Activated T-cell treated with anti-CD3 and anti-CD28 coated beads, Interleukin-2, amount 50 U/mL, for 48 hours (primary cell): ENCODE measurements around the gene DAPK3.
A peak's percentile ranks its signal among the peaks of the same experiment; 100 is the strongest.
"Not testable (repeated sequence)": the region's sequence is repeated elsewhere in the genome, so short reads cannot be mapped to it uniquely, and the experiment has no call there.

ENCODE experiments used
- DNase-seq, 2 experiments: peaks; one replicate each; pipeline ENCODE4 v3.0.0-alpha.2; 2020

The DAPK3 gene

DNA sequence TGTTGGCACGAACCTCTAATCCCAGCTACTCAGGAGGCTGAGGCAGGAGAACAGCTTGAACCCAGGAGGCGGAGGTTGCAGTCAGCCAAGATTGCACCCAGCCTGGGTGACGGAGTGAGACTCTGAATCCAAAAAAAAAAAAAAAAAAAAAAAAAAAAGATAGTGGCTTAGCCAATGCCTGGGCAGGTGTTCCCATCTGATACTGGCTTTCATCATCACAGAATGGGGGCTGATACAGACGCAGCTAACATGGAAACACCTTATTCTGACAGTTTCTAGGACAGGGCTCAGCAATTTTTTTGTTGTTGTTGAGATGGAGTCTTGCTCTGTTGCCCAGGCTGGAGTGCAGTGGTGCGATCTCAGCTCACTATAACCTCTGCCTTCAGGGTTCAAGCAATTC lies 29.9 kb upstream of the DAPK3 start:
- not testable (repeated sequence) for DNase-seq

GRCh38 chr19:3998667-3999412 lies 27.9 kb upstream of the DAPK3 start:
- DNase-seq = not testable (repeated sequence)

GRCh38 chr19:3995607-3996006 lies 24.7 kb upstream of the DAPK3 start:
- DNase-seq = no peak

GRCh38 chr19:3990815-3991117 lies 19.9 kb upstream of the DAPK3 start:
- no peak for DNase-seq

- DNase-seq = peak; percentile 87 to 92
These were observed 16.9 kb upstream of the DAPK3 start for GRCh38 chr19:3987619-3988371.

DNA sequence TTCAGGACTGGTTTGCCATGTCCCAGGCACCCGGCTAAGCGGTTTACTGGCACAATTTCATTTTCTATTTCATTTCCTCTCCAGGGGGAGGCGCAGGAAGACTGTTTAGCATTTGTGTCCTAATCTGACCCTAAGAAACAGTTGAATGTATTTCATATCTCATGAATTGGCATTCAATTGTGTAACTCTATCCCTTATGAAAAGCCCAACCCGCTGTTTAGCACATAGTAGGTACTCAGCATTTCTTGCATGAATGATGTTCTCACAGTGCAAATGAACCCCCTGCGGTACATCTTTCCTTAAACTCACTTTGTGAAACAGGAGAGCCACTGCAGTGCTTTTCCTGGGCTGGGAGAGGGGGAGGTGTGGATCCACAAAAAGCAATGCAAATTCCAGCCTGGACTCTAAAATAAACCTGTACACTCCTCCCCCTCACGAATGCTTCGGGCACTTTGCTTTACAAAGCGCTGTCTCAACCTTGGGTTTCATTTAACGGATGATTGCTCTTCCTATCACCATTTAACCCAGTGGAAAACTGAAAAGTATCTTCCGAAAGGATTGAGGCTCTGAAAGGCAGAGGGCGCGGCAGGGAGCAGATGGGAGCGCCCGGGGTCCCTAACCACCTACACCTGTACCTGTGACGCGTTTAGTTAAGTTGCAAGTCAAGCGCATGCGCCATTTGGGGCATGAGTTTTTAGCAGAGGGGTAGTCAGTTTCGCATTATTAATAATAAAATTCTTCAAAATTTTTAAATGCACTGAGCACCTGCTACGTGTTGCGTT lies 15.6 kb upstream of the DAPK3 start:
- DNase-seq = peak; percentile 70 to 73

- DNase-seq = no peak
These were observed 14.9 kb upstream of the DAPK3 start for GRCh38 chr19:3985643-3986259.

DNA sequence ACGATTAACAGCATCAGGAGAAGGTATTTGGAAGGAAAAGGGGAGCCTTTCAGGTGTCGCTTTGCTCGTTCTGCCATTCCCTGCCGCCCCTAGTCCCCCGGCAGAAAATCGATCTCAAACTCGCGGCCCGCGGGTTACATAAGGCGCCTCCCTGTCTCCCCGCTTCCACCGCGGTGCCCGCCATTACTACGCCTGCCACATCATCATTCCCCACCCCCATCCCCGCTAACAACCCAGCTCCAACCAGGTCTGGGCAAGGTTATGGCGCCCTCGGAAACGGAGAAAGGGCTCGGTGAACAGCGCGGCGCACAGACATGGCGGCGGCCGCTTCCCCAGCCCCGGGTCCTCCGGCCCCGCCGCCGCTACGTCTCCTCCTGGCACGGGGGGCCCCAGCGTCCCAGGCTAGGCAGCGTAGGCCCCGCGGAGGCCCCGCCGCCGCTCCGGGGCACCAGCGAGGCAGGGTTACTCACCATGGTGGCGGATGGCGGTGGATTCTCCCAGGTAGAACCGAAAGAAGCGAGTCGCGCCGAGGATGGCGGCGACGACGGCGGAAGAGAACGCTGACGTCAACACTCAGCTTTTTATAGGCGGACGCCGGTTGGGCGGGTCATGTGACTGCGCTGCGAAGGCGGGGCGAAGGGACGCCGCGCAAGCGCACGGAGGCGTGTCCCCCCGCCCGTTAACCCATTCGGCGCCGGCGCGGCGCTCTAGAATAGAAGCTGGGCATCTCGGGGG lies 14.2 kb upstream of the DAPK3 start, which contains the start of gene EEF2:
Gene EEF2, minus strand, starts transcription at position 556 of the 735 bp plus-strand sequence. Its CDS starts 83 bp downstream, at position 473.
- peak; percentile 93 for DNase-seq

GRCh38 chr19:3984584-3984907 lies 13.6 kb upstream of the DAPK3 start:
- DNase-seq = no peak

DNA sequence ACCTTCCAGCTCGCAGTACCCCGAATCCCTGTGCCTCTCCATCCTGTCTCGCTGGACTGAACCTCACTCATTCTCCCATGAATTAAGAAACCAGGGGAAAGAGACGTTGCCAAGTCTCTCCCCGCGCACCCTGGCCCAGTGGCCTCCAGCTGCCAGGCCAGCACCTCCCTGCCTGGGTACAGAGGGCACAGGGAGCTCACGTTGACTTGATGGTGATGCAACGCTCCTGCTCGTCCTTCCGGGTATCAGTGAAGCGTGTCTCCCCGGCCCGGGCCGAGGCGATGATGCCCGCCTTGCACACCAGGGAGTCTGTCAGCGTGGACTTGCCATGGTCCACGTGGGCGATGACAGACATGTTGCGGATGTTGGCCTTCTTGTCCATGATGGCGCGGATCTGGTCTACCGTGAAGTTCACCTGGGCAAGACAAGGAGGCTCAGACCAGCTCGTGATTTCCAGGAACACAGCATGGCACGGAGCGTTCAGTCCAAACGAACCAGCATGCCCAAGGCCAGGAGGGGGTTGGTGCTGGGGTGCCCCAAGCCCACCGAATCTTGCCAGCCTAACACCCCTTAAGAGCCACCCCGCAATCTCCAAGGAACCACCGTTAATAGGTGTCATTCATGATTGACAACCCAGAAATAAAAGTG lies 13.2 kb upstream of the DAPK3 start:
- peak; percentile 49 to 58 for DNase-seq

- no peak for DNase-seq
These were observed 12.6 kb upstream of the DAPK3 start for GRCh38 chr19:3983542-3983914.

- DNase-seq = peak; percentile 37 to 46
These were observed 12.0 kb upstream of the DAPK3 start for GRCh38 chr19:3982701-3983541.

DNA sequence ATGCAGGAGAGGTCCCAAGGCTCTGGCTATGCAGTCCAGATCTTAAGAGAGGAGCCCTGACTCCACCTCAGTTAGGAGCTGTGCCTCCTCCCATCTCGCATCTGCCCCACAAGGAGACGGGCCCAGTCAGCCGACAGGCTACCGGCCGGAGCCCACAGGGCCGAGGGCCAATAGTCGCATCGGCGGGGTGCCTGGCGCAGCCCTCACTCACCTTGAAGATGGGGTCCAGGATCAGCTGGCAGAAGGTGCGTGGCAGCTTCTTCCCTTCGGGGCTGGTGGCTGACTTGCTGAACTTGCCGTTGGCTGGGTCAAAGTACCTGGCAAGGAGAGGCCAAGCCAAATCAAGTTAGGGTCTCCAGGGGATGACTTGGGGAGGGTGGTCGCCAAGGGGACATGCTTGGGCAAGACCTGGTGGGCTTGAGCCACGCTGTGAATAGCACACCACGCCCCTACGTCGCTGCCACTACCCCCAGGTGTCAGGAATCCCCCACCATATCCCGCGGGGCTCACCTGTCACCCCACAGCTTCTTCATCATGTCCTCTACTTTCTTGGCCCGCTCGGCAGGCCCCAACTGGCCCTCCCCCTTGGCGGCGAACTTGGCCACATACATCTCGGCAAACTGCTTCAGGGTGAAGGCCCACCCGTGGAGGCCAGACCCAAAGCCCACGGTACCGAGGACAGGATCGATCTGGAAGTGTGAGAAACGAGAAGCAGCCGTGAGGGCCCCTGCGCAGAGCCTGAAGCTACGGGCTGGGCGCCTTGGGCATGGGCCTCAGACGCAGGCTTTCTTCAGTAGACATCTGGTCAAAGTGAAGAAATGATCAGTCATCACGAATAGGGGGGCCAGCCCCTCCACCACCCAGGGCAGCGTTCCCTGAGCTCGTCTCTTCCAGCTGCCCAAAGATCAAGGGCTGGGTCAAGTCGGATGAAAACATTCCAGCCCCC lies 11.1 kb upstream of the DAPK3 start:
- DNase-seq = peak; percentile 25 to 28

DNA sequence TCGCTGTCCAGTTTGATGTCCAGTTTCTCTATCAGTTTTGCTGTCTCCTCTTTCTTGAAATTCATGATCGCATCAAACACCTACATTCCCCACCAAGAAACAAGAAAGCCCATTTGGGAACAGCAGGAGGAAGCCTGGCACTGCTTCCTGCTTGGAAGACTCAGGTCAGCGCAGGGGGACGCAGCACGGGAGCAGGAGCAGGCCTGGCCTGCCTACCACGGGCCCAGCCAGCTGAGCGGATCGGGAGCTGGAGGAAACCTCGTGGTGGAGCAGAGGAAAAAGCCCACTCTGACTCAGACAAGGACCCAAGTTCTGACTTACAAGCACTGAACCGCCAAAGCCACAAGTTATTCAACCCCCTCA lies 10.5 kb upstream of the DAPK3 start:
- DNase-seq = peak in 1 of 2 experiments; percentile 27

DNA sequence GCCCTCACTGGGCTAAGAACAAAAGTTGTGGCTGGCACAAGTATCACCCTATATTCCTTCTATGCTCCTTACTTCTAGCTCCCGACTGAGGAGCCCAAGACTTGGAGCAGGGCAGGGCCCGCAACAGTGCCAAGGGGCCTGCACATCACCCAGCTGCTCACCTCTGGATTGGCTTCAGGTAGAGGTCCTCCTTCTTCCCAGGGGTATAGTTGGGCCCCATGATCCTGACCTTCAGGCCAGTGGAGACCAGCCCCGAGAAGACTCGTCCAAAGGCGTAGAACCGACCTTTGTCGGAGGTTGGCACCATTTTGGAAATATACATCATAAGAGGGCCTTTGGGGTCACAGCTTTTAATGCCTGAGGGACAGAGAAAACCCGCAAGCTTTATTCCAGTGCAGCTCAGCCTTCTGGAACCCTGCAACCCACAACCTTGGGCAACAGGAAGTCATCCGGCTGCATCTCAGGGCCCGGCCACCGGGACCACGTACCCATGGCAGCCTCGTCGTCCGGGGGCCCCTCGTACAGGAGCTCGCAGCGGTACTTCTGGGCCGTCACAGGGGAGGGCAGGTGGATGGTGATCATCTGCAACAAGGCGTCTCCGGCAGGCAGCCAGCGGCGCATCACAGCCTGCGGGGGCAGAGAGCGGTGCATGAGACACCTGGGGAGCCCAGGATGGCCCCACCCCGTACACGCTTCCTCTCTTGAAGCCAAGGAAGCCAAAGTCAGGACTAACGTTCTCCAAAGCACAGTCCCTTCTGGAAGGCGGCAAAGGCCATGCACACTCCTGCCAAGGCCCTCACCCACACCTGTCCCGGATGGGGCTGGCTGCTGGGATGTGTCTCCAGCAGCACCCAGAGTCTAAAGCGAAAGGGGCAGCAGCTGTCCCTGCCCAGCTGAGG lies 9.7 kb upstream of the DAPK3 start:
- peak in 1 of 2 experiments; percentile 31 for DNase-seq

DNA sequence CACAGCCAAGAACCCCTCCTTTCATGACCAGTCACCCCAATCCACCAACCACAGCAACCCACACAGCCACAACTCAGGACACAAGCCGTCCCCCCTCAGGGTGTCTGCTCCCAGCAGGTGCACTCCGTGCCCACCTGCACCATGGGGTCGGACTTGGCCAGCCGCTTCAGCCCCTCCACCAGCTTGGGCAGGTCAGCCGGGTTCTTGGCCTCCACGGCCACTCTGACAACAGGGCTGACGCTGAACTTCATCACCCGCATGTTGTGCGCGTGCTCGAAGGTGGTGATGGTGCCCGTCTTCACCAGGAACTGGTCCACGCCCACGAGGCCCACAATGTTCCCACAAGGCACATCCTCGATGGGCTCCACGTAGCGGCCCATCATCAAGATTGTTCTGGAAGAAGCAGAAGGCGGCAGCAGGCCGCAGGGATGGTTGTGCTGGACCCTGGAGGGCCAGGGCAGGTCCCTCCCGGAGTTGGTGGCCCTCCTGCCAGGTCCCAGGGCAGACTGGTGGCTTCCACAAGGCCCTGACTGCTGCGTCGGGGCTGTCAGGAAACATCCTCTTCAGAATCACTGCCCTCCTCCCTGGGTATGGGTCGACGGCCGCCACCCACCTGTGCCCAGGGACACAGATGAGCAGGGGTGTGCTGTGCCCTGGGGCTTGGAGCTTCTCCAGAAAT lies 8.9 kb upstream of the DAPK3 start:
- peak; percentile 37 to 40 for DNase-seq

GRCh38 chr19:3979289-3979673 lies 8.4 kb upstream of the DAPK3 start:
- peak; percentile 30 for DNase-seq

GRCh38 chr19:3978145-3978544 lies 7.2 kb upstream of the DAPK3 start:
- no peak for DNase-seq
